ENCODE data around the gene MAP2K3.
A peak's percentile ranks its signal among the peaks of the same experiment; 100 is the strongest.

Gene MAP2K3

DNA sequence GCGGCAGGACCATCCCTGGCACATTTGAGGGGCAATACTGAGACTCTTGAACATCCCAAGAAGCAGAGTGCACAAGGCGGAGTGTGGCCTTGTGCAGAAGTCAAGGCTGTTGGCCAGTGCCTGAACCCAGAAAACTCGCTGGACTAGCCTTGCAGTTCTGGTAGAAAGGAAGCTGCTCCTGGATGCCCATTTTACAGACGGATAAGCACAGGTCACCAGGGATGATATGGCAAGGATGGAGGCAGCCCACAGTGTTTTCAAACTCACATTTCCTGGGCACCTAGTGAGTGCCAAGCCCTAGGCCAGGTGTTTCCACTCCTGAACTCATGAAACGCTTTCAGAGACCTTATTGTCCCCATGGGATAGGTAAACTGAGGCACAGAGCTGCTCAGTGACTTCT lies 1.7 kb upstream of the MAP2K3 start:
- TF ChIP-seq, protein P1, sequence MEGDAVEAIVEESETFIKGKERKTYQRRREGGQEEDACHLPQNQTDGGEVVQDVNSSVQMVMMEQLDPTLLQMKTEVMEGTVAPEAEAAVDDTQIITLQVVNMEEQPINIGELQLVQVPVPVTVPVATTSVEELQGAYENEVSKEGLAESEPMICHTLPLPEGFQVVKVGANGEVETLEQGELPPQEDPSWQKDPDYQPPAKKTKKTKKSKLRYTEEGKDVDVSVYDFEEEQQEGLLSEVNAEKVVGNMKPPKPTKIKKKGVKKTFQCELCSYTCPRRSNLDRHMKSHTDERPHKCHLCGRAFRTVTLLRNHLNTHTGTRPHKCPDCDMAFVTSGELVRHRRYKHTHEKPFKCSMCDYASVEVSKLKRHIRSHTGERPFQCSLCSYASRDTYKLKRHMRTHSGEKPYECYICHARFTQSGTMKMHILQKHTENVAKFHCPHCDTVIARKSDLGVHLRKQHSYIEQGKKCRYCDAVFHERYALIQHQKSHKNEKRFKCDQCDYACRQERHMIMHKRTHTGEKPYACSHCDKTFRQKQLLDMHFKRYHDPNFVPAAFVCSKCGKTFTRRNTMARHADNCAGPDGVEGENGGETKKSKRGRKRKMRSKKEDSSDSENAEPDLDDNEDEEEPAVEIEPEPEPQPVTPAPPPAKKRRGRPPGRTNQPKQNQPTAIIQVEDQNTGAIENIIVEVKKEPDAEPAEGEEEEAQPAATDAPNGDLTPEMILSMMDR (IDR thresholded peaks at IDR 0.05; ENCODE audit: unreplicated experiment in 3 of 3), result no peak
- Mint-ChIP-seq H3K27ac (no peak overlapping the region), H3K4me1 (peaks cover 24% of the 10 kb centered on the region), H3K36me3 (ENCODE audit: low read depth) (no peaks in the 10 kb centered on the region), H3K27me3 (ENCODE audit: low read depth) (peaks cover 34% of the 10 kb centered on the region), H3K4me3 (peak overlapping the region; percentile 79 to 84 (median 83)), H3K9me3 (no peaks in the 10 kb centered on the region)

DNA sequence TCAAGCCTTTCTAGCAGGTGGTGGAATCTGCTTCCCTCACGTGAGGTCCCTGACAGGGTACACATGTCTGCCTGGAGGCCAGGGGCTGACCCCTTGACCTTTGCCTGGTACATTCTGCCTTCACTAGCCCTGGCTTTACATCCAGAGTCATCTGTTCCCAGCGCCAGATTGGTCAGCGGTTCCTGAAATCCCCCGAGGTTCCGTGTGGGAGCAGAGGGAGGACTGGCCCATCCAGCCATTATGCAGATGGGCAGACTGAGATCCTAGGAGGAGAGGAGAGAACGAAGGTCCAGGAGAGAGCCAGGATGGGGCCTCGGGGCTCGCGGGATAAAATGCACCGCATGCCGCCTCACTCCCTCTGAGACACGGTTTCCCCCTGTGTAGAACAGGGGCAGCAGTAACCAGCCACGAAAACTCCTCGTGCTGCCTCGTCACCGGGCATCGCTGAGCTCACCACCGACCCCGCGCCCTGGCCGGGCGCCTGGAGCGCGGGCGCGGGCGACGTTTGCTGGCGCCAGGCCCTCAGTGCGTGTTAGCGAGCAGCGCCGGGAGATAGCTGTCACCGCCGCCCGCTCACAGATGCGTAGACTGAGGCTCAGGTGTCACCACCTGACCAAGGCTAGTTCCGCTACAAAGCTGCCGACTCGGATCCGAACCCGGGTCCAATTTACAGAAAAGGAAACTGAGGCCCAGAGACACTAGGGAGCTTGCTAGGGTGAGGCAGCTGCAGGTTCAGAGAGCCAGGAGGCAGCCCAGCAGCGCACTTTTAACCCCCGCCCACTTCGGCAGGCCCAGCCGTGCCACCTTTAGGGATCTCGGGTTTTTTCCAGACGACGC lies 811 bp upstream of the MAP2K3 start:
- H3K4me1 Mint-ChIP-seq, result peaks cover 24% of the 10 kb centered on the region
- peaks cover 28% of the 10 kb centered on the region for H3K27me3 Mint-ChIP-seq (ENCODE audit: low read depth)
- H3K27ac Mint-ChIP-seq, result no peak overlapping the region
- TF ChIP-seq, protein P1 (IDR thresholded peaks at IDR 0.05; ENCODE audit: unreplicated experiment in 3 of 3), result no peak
- H3K36me3 Mint-ChIP-seq (ENCODE audit: low read depth), result no peaks in the 10 kb centered on the region
- H3K4me3 Mint-ChIP-seq, result peak overlapping the region; percentile 85 to 88 (median 86)
- H3K9me3 Mint-ChIP-seq, result no peaks in the 10 kb centered on the region

DNA sequence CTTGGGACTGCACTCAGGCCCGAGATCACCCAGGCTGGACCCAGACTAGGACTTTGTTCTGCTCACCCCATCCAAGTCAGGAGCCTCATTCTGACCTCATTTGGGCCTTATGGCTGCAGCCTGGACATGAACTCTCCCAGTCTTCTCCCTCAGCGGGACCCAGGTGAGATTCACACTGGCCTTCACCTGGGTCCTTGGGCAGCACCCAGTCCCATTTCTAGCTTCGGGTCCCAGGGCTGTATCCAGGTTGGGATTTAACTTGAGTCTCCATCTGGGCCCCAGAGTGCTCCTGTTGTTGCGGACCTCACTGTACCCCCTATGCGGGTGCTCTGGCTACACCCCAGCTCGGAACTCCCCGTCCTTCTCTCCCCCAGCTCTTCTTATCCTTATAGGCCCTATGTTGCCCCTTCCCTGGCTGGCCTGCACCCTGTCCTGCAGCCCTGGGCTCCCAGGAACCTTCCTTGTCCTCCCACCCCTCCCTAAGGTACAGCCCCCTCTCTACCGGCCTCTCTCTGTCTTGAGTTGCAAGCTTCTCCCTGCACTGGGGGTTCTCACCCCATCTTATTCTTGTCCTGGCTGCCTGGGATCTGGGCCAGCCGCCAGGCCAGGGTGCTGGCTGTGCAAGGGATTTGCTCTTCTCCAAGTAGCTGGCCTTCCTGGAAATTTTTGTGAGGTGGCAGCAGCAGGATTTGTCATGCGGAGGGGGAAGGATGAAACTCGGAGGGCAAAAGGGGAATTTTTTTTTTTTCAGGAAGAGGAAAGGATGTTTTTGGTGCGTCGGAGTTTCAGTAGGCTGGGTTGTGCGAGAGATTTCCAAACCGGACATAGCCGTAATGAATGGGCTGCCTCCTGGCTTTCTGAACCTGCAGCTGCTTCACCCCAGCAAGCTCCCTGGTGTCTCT lies 904 bp downstream of the MAP2K3 start:
- Mint-ChIP-seq H3K9me3 (no peaks in the 10 kb centered on the region), H3K36me3 (ENCODE audit: low read depth) (no peaks in the 10 kb centered on the region), H3K27ac (peak overlapping the region; percentile 79 to 91 (median 86))

DNA sequence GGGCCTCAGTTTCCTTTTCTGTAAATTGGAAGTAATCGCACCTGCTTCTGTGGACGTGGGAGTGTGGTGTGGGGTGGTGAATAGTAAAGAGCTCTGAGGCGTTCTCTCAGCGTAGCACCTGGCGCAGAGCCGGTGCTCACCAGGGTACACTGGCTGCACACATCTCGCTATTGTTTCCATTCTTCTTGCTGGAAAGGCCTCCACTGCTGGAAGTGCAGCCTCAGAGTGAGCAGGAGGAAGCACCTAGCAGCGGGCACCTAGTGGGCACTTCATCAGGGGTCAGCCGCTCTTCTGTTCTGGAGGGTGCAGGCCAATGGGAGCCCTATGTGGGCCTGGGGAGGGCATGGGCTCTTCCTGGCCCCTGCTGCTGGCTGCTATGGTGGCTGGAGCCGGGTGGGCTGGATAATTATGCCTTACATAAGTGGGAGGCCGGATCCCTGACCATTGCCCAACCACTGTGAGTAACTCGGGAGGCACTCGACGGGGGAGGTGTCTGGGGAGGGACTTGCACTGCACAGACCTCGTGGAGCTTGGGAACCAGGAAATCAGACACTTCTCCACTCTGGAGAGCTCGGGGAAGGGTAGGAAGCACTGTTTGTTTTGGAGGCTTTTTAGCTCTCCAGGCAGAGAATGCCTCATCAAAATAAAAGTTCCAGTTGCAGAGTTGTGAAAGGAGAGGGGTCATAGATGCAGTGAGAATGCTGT lies 1.7 kb downstream of the MAP2K3 start:
- H3K27ac Mint-ChIP-seq, result peak overlapping the region; percentile 79 to 91 (median 86)
- H3K36me3 Mint-ChIP-seq (ENCODE audit: low read depth), result no peaks in the 10 kb centered on the region
- peak overlapping the region; percentile 85 to 88 (median 86) for H3K4me3 Mint-ChIP-seq
- H3K4me1 Mint-ChIP-seq, result peaks cover 24% of the 10 kb centered on the region
- H3K9me3 Mint-ChIP-seq, result no peaks in the 10 kb centered on the region
- TF ChIP-seq, protein P1 (IDR thresholded peaks at IDR 0.05; ENCODE audit: unreplicated experiment in 3 of 3), result no peak
- peaks cover 22% of the 10 kb centered on the region for H3K27me3 Mint-ChIP-seq (ENCODE audit: low read depth)

More for the DNA sequence above, 904 bp downstream of the MAP2K3 start:
- H3K4me3 Mint-ChIP-seq, result peak overlapping the region; percentile 85 to 88 (median 86)
- H3K27me3 Mint-ChIP-seq (ENCODE audit: low read depth), result peaks cover 17% of the 10 kb centered on the region
- H3K4me1 Mint-ChIP-seq, result peaks cover 24% of the 10 kb centered on the region
- TF ChIP-seq, protein P1 (IDR thresholded peaks at IDR 0.05; ENCODE audit: unreplicated experiment in 3 of 3), result no peak

DNA sequence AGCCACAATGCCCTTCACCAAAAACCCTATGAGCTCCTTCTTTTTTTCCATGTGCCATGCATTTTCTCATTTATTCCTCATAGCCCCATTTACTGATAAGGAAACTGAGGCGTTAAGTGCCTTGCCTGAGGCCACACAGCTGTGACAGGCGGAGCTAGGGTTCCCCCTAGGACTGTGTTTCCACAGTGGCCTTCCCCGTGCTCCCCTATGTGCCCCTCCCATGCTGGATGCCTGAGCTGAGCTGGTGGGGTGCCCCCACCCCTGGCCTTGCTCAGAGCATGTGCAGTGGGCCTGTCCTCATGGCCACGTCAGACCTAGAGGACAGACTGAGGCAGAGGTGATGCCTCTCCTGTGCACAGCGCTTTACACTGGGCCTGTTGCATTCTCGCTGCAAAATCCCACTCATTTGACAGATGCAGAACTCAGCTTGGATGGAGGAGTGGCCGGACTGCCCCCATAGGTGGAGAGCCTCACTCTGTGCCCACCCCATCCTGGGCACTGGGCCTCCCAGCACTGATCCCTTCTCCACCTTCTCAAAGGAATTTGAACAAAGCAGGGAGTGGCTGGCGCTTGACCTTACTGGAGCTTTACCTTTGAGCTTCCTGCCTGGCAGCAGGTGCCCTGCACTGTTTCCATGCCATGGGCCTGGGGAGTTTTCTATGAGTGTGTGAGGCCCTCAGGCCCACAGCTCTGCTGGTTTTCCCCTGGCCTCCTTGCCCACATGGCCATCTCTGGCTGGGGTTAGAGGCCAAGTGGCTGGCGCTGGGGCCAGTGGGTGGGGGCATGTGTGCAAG lies 2.6 kb downstream of the MAP2K3 start:
- no peaks in the 10 kb centered on the region for H3K36me3 Mint-ChIP-seq (ENCODE audit: low read depth)
- H3K9me3 Mint-ChIP-seq, result no peaks in the 10 kb centered on the region
- peaks cover 16% of the 10 kb centered on the region for H3K27me3 Mint-ChIP-seq (ENCODE audit: low read depth)
- peaks cover 24% of the 10 kb centered on the region for H3K4me1 Mint-ChIP-seq
- TF ChIP-seq, protein P1 (IDR thresholded peaks at IDR 0.05; ENCODE audit: unreplicated experiment in 3 of 3), result no peak
- H3K4me3 Mint-ChIP-seq, result peak overlapping the region; percentile 85 to 88 (median 86)
- H3K27ac Mint-ChIP-seq, result peak overlapping the region; percentile 79 to 91 (median 86)
